Measurements from ENCODE around the gene NSRP1.
"Not testable (repeated sequence)": the region's sequence is repeated elsewhere in the genome, so short reads cannot be mapped to it uniquely, and the experiment has no call there.

Gene NSRP1

DNA sequence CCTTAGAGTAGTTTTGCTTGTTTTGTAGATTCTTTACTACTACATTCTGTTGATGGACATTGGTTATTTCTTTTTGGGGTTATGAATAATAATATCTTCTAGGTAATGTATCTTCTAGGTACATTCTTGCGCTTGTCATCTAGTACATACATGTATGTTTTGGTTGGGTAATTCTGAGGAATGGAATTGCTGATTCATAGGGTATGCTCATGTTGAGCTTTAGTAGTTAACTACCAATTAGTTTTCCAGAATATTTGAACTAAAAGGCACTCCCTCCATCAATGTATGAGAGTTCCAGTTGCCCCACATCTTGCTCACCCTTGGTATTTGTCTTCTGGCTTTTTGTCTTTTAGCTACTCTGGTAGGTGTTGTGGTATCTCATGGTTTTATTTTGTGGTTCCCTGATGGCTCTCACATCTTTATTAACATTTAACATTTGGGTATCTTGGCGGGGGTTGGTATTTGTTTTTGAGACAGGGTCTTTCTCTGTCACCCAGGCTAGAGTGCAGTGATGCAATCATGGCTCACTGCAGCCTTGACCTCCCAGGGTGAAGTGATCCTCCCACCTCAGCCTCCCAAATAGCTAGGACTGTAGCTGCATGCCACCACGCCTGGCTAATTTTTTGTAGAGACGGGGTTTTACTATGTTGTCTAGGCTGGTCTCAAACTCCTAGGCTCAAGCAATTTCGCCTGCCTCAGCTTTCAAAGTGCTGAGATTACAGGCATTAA, 71.8 kb downstream of the NSRP1 start:
- DNase-seq = no peak

DNA sequence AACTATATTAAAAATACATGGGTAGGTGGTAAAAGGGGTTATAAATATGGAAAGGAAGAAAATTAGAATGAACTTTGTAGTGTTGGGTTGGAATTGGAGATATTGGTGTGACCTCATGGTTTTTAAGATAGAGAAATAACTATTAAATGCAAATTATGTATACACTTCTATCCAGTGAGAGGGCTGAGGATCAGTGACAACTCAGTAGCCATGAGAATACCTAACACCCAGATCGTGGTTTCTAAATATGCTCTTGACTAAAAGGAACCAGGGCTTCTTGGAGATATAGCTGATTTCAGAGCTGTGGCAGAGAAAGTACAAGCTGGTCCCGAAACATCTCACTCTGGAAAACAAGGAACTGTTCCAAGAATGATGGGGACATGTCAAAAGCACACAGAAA, 74.5 kb downstream of the NSRP1 start:
- DNase-seq = no peak

DNA sequence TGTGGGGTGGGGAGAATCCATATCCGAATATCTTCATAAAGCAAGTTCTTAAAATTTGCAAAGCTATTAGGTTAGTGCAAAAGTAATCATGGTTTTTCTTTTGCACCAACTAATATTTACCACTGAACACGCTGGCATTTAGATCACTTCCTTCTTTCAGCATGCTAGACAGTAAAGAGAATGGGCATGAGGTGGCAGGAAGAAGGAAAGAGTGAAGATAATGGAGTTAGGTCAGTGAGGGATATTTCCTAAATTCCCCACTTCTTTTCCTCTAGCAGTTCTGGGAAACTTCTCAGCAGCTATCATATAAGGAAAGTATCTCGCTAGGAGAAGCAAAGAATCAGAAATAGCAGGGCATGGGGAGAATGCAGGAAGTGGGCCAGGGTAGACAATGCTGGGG, 79.9 kb downstream of the NSRP1 start:
- no peak for DNase-seq

DNA sequence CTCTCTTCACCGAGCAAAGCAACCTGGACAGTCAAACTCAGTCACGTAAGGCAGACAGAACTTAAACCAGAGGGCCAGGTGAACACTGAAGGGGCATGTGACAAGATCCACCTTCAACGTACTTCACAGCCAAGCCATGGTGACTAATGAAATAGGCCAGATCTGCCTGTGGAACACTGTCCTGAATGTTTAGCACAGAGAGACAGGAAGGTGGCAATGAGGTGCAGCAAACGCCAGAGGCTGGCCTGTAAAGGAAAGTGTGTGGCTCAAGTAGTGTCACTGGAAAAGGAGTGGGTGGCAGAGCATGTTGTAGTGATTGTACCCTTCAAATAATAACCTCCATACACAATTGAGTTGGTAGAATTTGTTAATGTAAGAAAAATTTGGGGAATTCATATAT, 80.8 kb downstream of the NSRP1 start:
- DNase-seq = no peak

DNA sequence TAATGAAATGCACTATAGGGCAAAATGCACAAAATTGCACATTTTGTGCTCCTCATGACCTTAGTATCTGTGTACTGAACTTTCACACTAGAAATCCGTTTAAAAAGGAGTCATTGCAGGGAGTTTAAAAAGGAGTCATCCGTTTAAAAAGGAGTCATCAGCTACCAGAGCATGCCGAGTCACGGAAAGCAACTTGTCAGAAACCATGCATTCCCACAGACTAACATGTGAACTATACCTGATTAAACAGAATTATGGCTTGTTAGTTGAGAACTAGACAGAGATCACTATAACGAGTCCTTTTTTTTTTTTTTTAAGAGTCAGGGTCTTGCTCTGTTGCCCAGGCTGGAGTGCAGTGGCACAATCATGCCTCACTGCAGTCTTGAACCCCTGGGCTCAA, 83.0 kb downstream of the NSRP1 start:
- no peak for DNase-seq

DNA sequence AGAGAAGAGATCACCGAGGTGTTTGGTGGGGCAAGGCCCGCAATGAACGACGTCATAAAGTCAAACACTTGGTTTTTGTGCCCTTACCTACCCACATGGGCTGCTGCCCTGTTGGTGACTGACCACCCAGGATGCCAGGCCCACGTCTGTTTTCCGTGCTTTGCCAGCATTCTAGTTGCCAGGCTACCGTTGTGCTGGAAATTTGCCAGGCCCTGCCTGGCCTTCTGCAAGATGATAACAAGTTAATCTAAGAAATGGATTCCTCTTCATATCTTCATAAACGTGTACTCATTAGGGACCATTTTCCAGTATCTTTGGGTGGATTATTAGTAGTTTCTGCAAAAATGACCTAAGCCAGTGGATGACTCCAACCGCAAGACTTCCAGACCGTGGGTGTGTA, 83.5 kb downstream of the NSRP1 start:
- no peak for DNase-seq

DNA sequence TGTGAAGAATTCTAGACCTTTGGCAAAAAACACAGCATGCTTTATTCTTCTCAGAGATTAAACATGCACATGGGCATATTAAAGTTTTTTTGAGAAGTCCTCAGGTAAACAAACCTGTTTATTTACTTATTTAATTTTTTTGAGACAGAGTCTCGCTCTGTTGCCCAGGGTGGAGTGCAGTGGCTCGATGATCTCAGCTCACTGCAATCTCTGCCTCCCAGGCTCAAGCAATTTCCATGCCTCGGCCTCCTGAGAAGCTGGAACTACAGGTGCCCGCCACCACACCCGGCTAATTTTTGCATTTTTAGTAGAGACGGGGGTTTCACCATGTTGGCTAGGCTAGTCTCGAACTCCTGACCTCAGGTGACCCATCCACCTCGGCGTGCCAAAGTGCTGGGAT, 84.0 kb downstream of the NSRP1 start:
- not testable (repeated sequence) for DNase-seq

DNA sequence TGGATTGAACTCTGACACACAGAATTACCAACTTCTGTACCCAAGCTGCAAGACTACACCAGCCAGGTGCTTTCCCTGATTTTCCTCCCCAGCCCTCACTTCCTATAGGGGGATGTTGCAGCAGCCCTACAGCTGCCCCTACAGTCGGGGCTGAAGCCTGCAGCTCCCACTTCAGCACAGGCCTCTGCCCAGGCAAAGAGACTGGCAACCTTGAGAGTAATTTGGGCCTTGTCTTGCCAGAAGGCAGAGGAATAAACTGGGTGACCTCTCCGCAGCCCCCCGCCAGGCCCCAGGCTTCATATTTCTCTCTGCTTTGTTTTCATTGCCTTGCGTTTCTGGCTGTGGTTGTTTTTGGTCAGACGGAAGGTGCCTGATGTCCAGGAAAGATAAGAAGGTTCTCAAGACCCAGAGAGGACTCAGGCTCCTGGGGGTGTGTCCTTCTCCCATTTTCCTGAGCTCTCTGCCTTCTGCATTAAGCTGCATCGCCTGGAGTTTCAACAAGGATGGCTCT, 86.9 kb downstream of the NSRP1 start:
- DNase-seq = no peak

DNA sequence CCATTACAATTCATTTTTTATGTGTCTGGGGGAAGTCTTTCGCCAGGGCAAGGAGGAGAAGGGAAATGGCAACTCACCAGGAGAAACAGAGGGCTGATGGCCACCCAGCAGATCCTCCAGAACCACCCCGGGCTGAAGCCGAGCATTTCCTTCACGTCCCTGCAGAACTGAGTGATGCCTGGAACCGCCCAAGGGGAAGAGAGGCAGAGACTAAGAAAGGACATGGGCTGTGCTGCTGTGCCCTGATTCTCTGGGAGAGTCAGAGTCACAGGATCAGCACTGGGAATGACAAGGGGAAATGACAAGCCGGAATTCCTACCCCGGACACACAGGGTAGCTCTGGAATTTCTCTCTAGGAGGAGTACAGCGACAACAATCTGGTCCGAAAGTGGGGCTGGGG, 91.0 kb downstream of the NSRP1 start:
- DNase-seq = no peak

DNA sequence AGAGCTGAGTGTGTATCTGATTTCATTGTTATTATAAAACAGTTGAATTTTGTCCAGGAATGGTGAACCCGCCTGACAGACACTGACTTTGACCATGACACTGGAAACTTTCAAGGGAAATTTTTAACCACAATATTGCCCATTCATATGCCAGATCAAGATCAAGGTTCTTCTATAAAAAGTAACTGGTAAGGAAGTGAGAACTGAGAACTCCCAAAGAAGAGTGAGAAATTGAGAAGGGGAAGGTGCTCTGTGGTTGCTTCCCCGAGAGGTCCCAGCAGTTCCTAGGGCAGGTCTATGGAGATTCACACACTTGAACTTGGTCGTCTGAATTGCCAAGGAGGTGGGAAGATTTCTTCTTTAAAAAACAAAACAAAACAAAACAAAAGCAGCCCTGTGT, 91.6 kb downstream of the NSRP1 start:
- DNase-seq = no peak

DNA sequence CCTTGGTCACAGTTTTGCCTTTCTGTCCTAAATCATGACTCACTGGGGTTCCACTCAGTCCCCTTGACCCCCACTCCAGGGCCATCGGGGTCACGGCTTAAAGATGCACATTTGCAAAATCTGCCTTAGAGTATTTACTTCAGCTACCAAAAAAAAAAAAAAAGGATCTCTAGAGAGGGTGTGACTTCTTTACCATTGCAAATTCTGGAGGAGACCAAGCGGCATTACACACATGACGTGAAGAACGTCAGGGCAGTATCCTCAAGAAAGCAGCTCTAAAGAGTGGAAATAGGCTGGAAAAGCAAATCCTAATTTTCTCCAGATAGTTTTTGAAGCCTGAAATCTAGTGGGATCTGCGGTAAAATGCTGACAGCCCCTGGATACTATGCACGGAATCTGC, 93.3 kb downstream of the NSRP1 start:
- no peak for DNase-seq

DNA sequence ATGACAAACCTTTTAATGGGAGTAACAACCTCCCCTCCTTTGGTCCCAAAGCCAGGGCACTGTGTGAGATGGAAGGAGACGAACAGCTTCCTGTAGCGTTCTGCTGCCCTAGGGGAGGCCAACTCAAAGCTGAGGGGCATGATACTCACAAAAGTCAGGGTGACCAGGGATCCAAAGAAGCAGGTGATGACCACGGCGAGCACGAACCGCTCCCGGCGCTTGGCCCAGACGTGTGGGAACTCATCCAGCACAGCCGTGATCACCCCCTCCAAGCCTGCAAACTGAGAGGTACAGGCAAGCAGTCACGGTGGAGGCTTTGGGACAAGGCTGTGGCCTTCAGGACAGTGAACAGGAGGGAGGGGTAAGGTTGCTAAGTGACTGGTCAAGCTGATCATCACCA, 93.8 kb downstream of the NSRP1 start:
- no peak for DNase-seq

DNA sequence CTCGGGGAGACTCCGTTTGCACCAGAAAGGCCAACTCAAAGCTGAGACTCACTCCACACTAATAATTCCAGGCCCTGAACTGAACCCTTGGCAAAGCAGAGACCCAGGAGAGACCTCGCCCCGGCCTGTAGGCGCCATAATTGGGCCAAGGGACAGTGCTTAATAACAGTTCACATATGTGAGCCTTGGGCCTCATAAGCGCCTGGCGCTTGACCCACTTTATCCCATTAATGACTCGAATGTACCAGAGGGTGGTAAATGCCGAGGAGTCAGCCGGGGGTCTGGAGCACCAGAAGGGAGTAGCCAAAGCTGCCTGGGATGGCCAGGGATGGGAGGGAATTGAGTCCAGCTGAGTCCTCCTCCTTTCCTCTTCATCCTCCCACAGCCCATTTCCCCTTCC, 94.3 kb downstream of the NSRP1 start:
- no peak for DNase-seq

DNA sequence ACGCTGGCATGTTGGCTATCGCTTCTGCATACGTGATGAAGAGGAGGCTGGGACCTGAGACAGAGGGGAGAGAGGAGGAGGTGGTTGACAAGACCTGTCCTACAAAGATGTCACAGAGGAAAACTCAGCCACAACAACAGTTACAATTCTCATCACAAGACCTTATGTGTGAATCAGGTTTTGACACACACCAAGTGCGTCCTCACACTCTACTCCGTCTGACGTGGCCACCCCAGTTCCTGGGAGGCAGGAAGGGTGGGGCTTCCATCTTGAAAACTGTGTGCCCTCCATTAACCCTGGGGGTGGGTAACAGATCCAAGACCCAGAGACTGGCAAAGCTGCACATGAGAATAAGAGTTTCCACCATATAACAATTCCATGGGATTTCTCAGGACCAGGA, 94.8 kb downstream of the NSRP1 start:
- DNase-seq = no peak

DNA sequence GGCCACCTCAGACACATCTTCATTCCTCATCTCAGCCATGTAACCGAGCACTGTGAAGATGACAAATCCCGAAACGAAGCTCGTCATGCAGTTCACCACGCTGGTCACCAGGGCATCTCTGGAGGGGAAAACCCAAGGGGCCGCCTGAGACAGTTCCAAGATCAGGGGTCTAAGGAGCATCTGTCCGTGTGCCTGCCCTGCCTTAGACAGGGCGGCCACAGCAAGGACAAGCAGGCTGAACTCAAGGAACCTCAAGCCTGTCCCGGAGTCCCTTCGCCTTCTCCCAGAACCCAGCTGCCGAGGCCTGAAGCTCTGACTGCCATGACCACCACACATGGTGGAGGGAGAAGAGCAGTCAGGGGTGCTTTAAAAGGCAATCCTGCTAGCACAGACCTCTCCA, 96.1 kb downstream of the NSRP1 start:
- DNase-seq = no peak

DNA sequence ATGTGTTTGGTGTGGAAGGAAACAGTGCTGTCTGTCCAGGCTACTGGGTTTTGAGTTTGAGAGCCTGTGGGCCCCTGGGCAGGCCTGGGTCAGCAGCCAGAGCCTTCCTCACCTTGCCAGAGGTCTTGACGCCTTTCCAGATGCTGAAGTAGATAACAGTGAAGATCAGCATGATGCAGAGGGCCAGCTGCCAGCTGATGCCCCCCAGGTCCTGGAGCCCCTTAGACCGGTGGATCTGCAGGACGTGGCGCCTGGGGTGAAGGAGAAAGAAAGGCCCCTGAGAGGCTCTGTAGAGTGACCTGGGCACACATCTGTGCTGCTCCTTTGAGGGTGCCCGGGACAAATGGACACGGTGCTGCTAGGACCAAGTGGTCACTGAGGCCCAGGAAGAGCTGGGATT, 100.4 kb downstream of the NSRP1 start:
- no peak for DNase-seq

DNA sequence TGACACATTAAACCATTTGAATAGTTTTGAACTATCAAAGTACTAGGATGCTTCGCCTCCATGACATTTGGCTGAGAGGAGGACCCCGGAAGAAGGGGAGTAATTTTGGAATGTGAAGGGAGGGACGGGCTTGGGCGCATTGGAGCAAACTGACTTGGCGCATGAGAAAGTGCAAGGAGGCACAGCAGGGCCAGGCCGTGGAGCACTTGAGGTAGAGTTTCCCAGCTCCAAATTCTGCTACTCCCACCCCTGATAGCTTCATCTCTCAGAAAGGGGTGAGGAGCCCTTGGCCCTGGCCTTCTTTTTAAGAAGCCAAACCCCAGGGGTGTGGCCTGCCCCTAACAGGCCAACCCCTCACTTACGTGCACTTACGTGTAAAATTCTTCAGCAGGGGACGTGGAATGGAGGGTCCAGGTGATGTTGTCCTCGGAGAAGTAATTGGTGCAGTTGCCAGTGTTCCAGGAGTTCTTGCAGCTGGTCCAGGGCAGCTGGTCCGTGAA, 101.2 kb downstream of the NSRP1 start:
- no peak for DNase-seq

DNA sequence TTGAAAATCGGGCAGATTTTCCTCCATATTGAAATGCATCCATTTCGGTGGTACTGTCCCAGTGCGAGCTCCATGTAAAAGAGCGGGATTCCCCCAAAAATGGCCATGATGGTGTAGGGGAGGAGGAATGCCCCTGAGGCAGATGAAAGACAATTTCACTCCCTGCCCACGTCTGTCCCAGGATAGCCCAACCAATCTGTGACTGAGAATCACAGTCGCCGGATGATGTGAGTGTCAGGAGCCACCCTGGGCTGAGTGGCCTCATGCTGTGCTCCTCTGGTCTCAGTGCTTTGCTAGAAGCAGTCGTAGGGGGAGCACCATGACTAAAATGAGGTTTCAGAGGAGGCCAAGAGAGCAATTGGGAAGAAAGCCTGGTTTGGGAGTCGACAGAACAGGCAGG, 102.2 kb downstream of the NSRP1 start:
- no peak for DNase-seq

DNA sequence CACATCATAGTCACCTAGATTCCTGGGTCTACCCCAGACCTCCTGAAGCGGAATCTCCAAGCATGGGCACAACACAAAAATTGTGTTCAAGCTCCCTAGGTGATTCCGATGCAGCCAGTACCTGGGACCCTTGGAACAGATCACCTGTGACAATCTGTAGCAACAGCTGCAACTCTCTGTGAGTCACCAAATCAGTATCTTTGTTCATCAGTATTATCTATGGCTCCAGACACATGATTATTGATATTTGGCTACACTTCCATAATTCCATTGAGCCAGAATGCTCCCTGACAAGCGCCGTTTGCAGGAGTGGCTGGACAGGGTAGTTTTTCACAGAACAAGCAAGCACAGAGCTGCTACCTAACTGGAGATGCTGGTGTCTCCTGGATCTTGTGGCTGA, 102.7 kb downstream of the NSRP1 start:
- DNase-seq = no peak

DNA sequence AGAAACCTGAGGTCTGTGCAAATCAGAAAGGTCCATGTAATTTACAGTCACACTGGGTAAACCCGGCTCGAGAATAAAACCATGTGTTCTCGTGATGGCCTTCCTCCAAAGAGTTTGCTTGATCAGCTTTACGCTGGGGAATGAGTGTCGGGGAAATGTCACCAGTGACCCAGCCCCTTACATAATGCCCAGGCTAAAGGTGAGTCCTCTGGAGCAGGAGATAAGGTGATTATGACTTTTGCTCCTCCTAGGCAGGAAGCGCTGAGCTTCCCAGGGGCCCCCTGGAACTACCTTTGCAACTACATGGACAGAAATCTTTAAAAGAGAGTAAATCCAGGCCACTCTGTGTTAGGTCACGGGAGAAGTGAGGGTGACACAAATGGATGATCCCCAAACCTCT, 103.2 kb downstream of the NSRP1 start:
- no peak for DNase-seq

DNA sequence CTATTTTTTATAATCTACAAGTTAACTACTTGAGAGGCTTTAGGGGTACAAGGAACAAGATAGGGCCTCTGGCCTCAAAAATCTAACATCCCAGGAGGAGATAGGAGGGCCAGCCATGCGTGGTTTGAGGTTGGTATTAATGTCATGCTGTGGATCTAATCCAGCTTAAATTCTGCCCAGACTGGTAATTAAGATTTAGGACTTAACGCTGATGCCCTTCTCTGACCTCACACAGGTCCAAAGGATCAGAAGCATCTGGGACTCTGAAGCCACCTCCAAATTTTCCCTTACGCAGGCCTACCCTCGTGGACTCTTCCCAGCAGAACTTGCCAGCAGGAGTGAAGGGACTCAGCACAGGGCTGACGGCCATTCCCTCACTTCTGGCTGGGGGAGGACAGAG, 103.8 kb downstream of the NSRP1 start:
- DNase-seq = no peak

DNA sequence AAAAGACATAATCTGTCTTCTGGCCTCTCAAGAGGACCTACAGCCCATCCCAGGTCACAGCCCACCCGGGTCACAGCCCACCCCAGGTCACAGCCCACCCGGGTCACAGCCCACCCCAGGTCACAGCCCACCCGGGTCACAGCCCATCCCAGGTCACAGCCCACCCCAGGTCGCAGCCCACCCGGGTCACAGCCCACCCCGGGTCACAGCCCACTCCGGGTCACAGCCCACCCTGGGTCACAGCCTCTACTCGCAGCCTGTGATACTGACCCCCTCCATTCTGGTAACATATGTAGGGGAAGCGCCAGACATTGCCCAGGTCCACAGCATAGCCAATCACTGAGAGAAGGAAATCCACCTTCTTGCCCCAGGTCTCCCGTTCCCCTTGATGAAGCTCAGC, 104.7 kb downstream of the NSRP1 start:
- DNase-seq = no peak

DNA sequence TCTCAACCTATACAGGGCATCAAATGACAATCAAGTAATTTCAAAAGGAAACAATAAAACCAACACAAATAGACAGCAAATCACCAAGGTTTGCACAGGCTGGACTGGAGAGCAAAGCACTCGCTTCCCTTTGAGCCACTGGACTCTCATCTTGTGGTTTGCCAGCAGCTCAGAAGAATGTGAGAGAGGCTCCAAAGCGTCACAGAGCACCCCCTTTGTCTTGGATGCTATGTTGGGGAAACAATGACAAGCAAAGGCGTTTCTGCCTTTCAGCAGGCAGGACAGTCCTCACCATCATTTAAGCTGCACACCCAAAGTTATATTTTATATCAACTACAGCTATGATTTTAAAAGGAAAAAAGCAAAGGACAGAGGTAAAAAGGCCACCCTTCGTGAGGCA, 105.6 kb downstream of the NSRP1 start:
- no peak for DNase-seq

DNA sequence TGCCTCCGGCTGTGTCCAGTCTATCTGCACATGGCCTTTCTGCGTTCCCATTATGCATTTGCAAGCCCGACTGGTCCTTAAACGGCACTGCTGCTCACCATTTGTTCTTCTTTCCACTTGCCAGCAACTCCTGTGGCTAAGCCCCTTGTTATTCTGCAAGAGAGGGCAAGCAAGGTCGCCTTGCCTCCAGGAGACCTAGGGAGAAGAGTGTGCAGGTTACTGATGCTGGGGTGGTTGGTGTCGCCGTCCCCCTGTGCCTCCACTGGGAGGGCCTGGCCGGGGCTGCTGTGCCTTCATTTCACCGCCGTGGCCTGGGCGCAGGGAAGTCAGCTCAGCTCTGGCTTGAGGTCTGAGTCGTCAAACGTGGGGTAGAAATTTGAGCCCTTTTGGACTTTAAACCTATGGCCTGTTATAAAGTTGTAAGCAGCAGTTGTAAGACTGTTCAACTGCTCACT, 106.1 kb downstream of the NSRP1 start:
- no peak for DNase-seq

DNA sequence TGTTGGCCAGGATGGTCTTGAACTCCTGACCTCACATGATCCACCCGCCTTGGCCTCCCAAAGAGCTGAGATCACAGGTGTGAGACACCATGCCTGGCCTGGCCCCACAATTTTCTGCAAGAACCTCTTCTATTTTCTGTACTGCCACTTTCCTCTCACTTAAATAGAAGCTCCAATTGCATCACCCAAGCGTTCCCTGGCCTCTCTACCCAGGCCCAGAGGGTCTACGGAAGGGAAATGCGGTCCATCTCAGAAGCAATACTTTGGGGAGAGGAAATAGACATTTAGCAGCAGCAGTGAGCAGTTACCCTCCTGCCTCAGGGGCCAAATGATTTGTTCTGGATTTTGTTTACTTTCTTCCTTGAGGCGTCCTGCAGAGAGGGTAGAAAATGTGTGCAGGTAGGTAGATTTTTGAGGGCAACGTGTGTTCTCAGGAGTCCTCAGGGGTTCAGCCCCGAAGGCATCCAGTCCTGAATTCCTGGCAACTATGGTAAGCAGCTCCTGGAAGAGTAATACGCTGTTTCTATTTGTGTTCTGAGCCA, 107.9 kb downstream of the NSRP1 start:
- DNase-seq = no peak

All from activated gamma-delta T cell (primary cell).